Right atrium auricular region (tissue), 2 donors: ENCODE data around the gene BGLAP. TPM values are rescaled to one million over a fixed set of nuclear protein-coding genes. Genes with fewer than 3 reads are reported as not detected.

Experiments used
- DNase-seq: peaks from one replicate; pipeline ENCODE4 v3.0.0-alpha.2; 2019; ENCODE audit warnings: low spot score
- H3K27ac ChIP-seq, 2 donors: fragments of 200-600 bp; sonication (generic); 1 replicate in 1 of 2; 2 replicates in 1 of 2; pipeline ENCODE4 v1.5.1; 2016 to 2019
- H3K27me3 ChIP-seq, 2 donors: fragments of 200-600 bp; sonication (generic); one replicate each; pipeline versions ENCODE4 v1.5.1 to v1.6.0; 2017 to 2019
- H3K36me3 ChIP-seq: fragments of 200-600 bp; sonication (generic); one replicate; pipeline ENCODE4 v1.5.1; 2016
- H3K4me1 ChIP-seq, 2 donors: fragments of 200-600 bp; sonication (generic); one replicate each; pipeline versions ENCODE4 v1.5.1 to v1.6.0; 2017 to 2019
- H3K4me3 ChIP-seq, 2 donors: fragments of 200-600 bp; sonication (generic); 1 replicate in 1 of 2; 2 replicates in 1 of 2; pipeline ENCODE4 v1.5.1; 2017 to 2019; ENCODE audit warnings: mild to moderate bottlenecking in 1 of 2, moderate library complexity in 1 of 2
- H3K9me3 ChIP-seq, 2 donors: fragments of 200-600 bp; sonication (generic); one replicate each; pipeline ENCODE4 v1.5.1; 2019
- CTCF ChIP-seq, 2 donors: fragments of 200-600 bp; sonication (generic); IDR thresholded peaks; one replicate each; pipeline ENCODE4 v1.5.1; 2019; ENCODE audit warnings: antibody characterized with exemption in 2 of 2
- total RNA-seq, 2 donors: library from RNA; depleted of rRNA; stranded (reverse); fragments of >200 nt; gene quantifications; one replicate each; pipeline ENCODE4 v1.1.0, GENCODE V29; 2016

Gene BGLAP
- total RNA-seq, 2 donors from 2014 or later, result not detected

- H3K27ac ChIP-seq, result no peak overlapping the region
- H3K4me1 ChIP-seq, result peaks cover 0 to 30% of the 10 kb centered on the region in 2 donors
Observed at GRCh38 chr1:156196445-156196844, 45.5 kb upstream of the BGLAP start.

GRCh38 chr1:156198831-156199349 lies 43.1 kb upstream of the BGLAP start:
- Histone ChIP-seq H3K36me3 (peaks cover 27% of the 10 kb centered on the region), H3K9me3 (no peaks in the 10 kb centered on the region), H3K4me1 (peaks cover 0 to 30% of the 10 kb centered on the region in 2 donors), H3K4me3 (no peak overlapping the region), H3K27ac (no peak overlapping the region), H3K27me3 (no peaks in the 10 kb centered on the region)
- DNase-seq, result no peak
- no peak for TF ChIP-seq CTCF (IDR thresholded peaks at IDR 0.05)

More at GRCh38 chr1:156196445-156196844, 45.5 kb upstream of the BGLAP start:
- no peak for DNase-seq
- Histone ChIP-seq H3K4me3 (no peak overlapping the region), H3K36me3 (peaks cover 15% of the 10 kb centered on the region), H3K27me3 (no peaks in the 10 kb centered on the region), H3K9me3 (no peaks in the 10 kb centered on the region)
- TF ChIP-seq CTCF (IDR thresholded peaks at IDR 0.05), result no peak

- no peak overlapping the region for H3K27ac ChIP-seq
- no peak for DNase-seq
- no peaks in the 10 kb centered on the region for H3K9me3 ChIP-seq
- H3K27me3 ChIP-seq, result no peaks in the 10 kb centered on the region
- no peak overlapping the region for H3K4me3 ChIP-seq
- TF ChIP-seq CTCF (IDR thresholded peaks at IDR 0.05), result no peak
- peaks cover 27% of the 10 kb centered on the region for H3K36me3 ChIP-seq
- H3K4me1 ChIP-seq, result peaks cover 0 to 22% of the 10 kb centered on the region in 2 donors
Observed at GRCh38 chr1:156200044-156200443, 41.9 kb upstream of the BGLAP start.

- DNase-seq, result no peak
- Histone ChIP-seq H3K36me3 (peaks cover 48% of the 10 kb centered on the region), H3K27me3 (no peaks in the 10 kb centered on the region), H3K9me3 (no peaks in the 10 kb centered on the region), H3K27ac (peak overlapping the region in 1 of 2 donors; percentile 27), H3K4me3 (no peak overlapping the region), H3K4me1 (peaks cover 0 to 8% of the 10 kb centered on the region in 2 donors)
- no peak for TF ChIP-seq CTCF (IDR thresholded peaks at IDR 0.05)
Observed at GRCh38 chr1:156203331-156203730, 38.7 kb upstream of the BGLAP start.

GRCh38 chr1:156204686-156205085 lies 37.3 kb upstream of the BGLAP start:
- H3K27me3 ChIP-seq, result no peaks in the 10 kb centered on the region
- H3K4me3 ChIP-seq, result no peak overlapping the region
- H3K4me1 ChIP-seq, result peaks cover 0 to 8% of the 10 kb centered on the region in 2 donors
- DNase-seq, result no peak
- H3K9me3 ChIP-seq, result no peaks in the 10 kb centered on the region
- TF ChIP-seq CTCF (IDR thresholded peaks at IDR 0.05), result no peak
- peaks cover 55% of the 10 kb centered on the region for H3K36me3 ChIP-seq
- H3K27ac ChIP-seq, result no peak overlapping the region

- no peak for DNase-seq
- no peak for TF ChIP-seq CTCF (IDR thresholded peaks at IDR 0.05)
- Histone ChIP-seq H3K4me3 (no peak overlapping the region), H3K9me3 (no peaks in the 10 kb centered on the region), H3K36me3 (peaks cover 38% of the 10 kb centered on the region), H3K27me3 (no peaks in the 10 kb centered on the region), H3K27ac (no peak overlapping the region), H3K4me1 (peaks cover 0 to 22% of the 10 kb centered on the region in 2 donors)
Observed at GRCh38 chr1:156211243-156211642, 30.7 kb upstream of the BGLAP start.
